HepG2 (cell line): ENCODE data around the gene KRTAP10-8. TPM values are rescaled to one million over a fixed set of nuclear protein-coding genes. Genes with fewer than 3 reads are reported as not detected.

Source experiments
- HNRNPL ChIP-seq: fragments of 200-400 bp; formaldehyde crosslinking; IDR thresholded peaks from 2 replicates; pipeline ENCODE4 v1.6.1; 2017; ENCODE audit warnings: mild to moderate bottlenecking, low read depth, low read length
- ZMYM3 ChIP-seq: sonication (generic); formaldehyde crosslinking; IDR thresholded peaks from 2 replicates; pipeline ENCODE4 v1.5.1; 2020; ENCODE audit warnings: mild to moderate bottlenecking, missing genetic modification reagents
- ZNF382 ChIP-seq: sonication (generic); formaldehyde crosslinking; IDR thresholded peaks from 2 replicates; pipeline ENCODE4 v1.5.0; 2020; ENCODE audit warnings: missing genetic modification reagents, mild to moderate bottlenecking, borderline replicate concordance
- polyA plus RNA-seq, 8 experiments: library from polyadenylated mRNA; depleted of rRNA in 3 of 8; stranded (reverse) in 7 of 8; unstranded in 1 of 8; fragments of >200 nt; fragmentation: Illumina TruSeq in 4 of 8; extraction: Trizol in 4 of 8; gene quantifications; 2 replicates each; pipeline versions ENCODE4 v1.2.1 to v1.2.3, GENCODE V29; 2011 to 2016; ENCODE audit warnings: low read depth in 4 of 8, missing spikeins in 1 of 8, mixed read lengths in 1 of 8; ENCODE audit not compliant: insufficient read depth in 1 of 8
- total RNA-seq, 5 experiments: library from RNA; depleted of rRNA; stranded (reverse); fragments of >200 nt; fragmentation: Illumina TruSeq; extraction: Trizol; gene quantifications; 2 replicates each; pipeline ENCODE4 v1.2.3, GENCODE V29; 2016; ENCODE audit warnings: low read depth in 1 of 5
- TF ChIP-seq, protein P1 (sequence below): sonication (generic); formaldehyde crosslinking; IDR thresholded peaks from 2 replicates; pipeline ENCODE4 v1.4.0; 2020; ENCODE audit warnings: missing genetic modification reagents, mild to moderate bottlenecking, borderline replicate concordance
- TF ChIP-seq, protein P2 (sequence below): sonication (generic); formaldehyde crosslinking; conservative IDR thresholded peaks from 2 replicates; pipeline ENCODE4 v1.4.0; 2020; ENCODE audit warnings: mild to moderate bottlenecking, missing genetic modification reagents, moderate library complexity

KRTAP10-8 gene
- total and polyA plus RNA-seq, 2 of the 13 experiments (the other 11 are each of a cell fraction or from before 2014, with no cell fraction given): not detected

DNA sequence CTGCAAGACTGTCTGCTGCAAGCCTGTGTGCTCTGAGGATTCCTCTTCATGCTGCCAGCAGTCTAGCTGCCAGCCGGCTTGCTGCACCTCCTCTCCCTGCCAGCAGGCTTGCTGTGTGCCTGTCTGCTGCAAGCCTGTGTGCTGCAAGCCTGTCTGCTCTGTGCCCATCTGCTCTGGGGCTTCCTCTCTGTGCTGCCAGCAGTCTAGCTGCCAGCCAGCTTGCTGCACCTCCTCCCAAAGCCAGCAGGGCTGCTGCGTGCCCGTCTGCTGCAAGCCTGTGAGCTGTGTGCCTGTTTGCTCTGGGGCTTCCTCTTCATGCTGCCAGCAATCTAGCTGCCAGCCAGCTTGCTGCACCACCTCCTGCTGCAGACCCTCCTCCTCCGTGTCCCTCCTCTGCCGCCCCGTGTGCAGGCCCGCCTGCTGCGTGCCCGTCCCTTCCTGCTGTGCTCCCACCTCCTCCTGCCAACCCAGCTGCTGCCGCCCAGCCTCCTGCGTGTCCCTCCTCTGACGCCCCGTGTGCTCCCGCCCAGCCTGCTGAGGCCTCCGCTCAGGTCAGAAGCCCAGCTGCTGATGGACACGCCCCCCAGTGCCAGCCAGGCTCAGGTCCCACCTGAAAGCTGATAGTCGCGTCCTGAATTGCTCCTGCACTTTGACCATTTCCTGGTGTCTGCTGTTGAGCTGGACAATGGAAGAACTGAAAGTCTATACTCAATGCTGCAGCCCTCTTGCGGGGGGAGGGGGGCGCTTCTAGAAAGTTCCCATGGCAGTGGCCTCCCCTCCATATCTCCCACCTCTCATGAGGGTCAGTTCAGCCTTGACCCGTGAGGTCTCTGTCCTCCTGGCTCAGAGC, 37.2 kb upstream of the KRTAP10-8 start (continued):
- TF ChIP-seq, protein P1, sequence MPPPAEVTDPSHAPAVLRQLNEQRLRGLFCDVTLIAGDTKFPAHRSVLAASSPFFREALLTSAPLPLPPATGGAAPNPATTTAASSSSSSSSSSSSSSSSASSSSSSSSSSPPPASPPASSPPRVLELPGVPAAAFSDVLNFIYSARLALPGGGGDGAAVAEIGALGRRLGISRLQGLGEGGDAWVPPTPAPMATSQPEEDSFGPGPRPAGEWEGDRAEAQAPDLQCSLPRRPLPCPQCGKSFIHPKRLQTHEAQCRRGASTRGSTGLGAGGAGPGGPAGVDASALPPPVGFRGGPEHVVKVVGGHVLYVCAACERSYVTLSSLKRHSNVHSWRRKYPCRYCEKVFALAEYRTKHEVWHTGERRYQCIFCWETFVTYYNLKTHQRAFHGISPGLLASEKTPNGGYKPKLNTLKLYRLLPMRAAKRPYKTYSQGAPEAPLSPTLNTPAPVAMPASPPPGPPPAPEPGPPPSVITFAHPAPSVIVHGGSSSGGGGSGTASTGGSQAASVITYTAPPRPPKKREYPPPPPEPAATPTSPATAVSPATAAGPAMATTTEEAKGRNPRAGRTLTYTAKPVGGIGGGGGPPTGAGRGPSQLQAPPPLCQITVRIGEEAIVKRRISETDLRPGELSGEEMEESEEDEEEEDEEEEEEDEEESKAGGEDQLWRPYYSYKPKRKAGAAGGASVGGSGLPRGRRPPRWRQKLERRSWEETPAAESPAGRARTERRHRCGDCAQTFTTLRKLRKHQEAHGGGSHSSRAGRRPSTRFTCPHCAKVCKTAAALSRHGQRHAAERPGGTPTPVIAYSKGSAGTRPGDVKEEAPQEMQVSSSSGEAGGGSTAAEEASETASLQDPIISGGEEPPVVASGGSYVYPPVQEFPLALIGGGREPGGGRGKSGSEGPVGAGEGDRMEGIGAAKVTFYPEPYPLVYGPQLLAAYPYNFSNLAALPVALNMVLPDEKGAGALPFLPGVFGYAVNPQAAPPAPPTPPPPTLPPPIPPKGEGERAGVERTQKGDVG (CRISPR knock-in tag): peak; percentile 37; the same call in 1 of the 2 replicates
- 0 out of 2 replicates have a peak, but pooled peaks have one; percentile 63 for TF ChIP-seq HNRNPL
- peak; percentile 96 for TF ChIP-seq ZMYM3 (CRISPR knock-in tag)
- TF ChIP-seq, protein P2, sequence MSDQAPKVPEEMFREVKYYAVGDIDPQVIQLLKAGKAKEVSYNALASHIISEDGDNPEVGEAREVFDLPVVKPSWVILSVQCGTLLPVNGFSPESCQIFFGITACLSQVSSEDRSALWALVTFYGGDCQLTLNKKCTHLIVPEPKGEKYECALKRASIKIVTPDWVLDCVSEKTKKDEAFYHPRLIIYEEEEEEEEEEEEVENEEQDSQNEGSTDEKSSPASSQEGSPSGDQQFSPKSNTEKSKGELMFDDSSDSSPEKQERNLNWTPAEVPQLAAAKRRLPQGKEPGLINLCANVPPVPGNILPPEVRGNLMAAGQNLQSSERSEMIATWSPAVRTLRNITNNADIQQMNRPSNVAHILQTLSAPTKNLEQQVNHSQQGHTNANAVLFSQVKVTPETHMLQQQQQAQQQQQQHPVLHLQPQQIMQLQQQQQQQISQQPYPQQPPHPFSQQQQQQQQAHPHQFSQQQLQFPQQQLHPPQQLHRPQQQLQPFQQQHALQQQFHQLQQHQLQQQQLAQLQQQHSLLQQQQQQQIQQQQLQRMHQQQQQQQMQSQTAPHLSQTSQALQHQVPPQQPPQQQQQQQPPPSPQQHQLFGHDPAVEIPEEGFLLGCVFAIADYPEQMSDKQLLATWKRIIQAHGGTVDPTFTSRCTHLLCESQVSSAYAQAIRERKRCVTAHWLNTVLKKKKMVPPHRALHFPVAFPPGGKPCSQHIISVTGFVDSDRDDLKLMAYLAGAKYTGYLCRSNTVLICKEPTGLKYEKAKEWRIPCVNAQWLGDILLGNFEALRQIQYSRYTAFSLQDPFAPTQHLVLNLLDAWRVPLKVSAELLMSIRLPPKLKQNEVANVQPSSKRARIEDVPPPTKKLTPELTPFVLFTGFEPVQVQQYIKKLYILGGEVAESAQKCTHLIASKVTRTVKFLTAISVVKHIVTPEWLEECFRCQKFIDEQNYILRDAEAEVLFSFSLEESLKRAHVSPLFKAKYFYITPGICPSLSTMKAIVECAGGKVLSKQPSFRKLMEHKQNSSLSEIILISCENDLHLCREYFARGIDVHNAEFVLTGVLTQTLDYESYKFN (CRISPR knock-in tag): peak; percentile 84
- TF ChIP-seq ZNF382 (CRISPR knock-in tag): no peak
